Endothelial cell of umbilical vein (primary cell): Measurements from ENCODE around the gene NMNAT3. TPM values are rescaled to one million over a fixed set of nuclear protein-coding genes. Genes with fewer than 3 reads are reported as not detected.
A peak's percentile ranks its signal among the peaks of the same experiment; 100 is the strongest.

ENCODE experiments used
- BruUV-seq: library from RNA; stranded (reverse); fragments of 400-500 nt; replicated peaks from 2 replicates; lab custom pipeline; 2021; lab: Mats Ljungman, UMichigan
- CTCF ChIA-PET: fragments of 300-600, 350-600 bp; sonication (Branson Sonifier 250); formaldehyde crosslinking; loops from one replicate; lab custom pipeline; 2021; ENCODE audit warnings: antibody characterized with exemption, inconsistent platforms; lab: Charles Lee
- POLR2A ChIA-PET: fragments of 300-600, 350-600 bp; sonication (Branson Sonifier 250); formaldehyde crosslinking; loops from one replicate; lab custom pipeline; 2021; ENCODE audit warnings: antibody characterized with exemption, inconsistent platforms; lab: Charles Lee
- DNase-seq: peaks from one replicate; pipeline ENCODE4 v3.0.0-alpha.2; 2011; ENCODE audit warnings: low read depth, low spot score
- FAIRE-seq: peaks from 2 replicates; lab custom pipeline; 2011; peaks lifted over from hg19 to GRCh38; lab: Jason Lieb, UNC
- H2AFZ ChIP-seq: 2 replicates; pipeline ENCODE4 v1.6.0; 2012; ENCODE audit warnings: low read depth, low read length, control low read depth, inconsistent platforms
- H3K27ac ChIP-seq: 2 replicates; pipeline ENCODE4 v1.5.1; 2011; ENCODE audit warnings: low read depth, mild to moderate bottlenecking, control low read depth, low read length, moderate library complexity; ENCODE audit not compliant: insufficient read depth
- H3K27me3 ChIP-seq, 2 experiments: 2 replicates each; pipeline versions ENCODE4 v1.6.0 to v1.6.1; 2011; ENCODE audit warnings: low read length in 2 of 2, mixed read lengths in 1 of 2; ENCODE audit not compliant: control insufficient read depth in 2 of 2, insufficient read depth in 2 of 2
- H3K36me3 ChIP-seq, 2 experiments: 2 replicates in 1 of 2; 3 replicates in 1 of 2; pipeline ENCODE4 v1.5.1; 2011; ENCODE audit warnings: low read length in 2 of 2, mild to moderate bottlenecking in 1 of 2, moderate library complexity in 1 of 2; ENCODE audit not compliant: control insufficient read depth in 2 of 2, insufficient read depth in 2 of 2; ENCODE audit errors: extremely low read depth in 1 of 2
- H3K4me1 ChIP-seq: 3 replicates; pipeline ENCODE4 v1.5.1; 2011; ENCODE audit warnings: mild to moderate bottlenecking, low read length; ENCODE audit not compliant: control insufficient read depth, insufficient read depth; ENCODE audit errors: extremely low read depth
- H3K4me2 ChIP-seq: 2 replicates; pipeline ENCODE4 v1.6.1; 2011; ENCODE audit warnings: low read length, control low read depth, mixed read lengths; ENCODE audit not compliant: insufficient read depth
- H3K4me3 ChIP-seq, 3 experiments: fragments of 200-600 bp in 1 of 3; sonication (generic), shearing (Covaris generic) in 1 of 3; replicated peaks in 1 of 3; 2 replicates each; pipeline ENCODE4 v1.5.1; 2011 to 2016; ENCODE audit warnings: control low read depth in 3 of 3, low read length in 3 of 3, mild to moderate bottlenecking in 2 of 3, inconsistent platforms in 1 of 3, low read depth in 1 of 3, moderate library complexity in 1 of 3; ENCODE audit not compliant: insufficient read depth in 1 of 3
- H3K79me2 ChIP-seq: 2 replicates; pipeline ENCODE4 v1.6.0; 2012; ENCODE audit warnings: low read length, inconsistent platforms; ENCODE audit not compliant: control insufficient read depth, insufficient read depth
- H3K9ac ChIP-seq: replicated peaks from 2 replicates; pipeline ENCODE3; 2011; ENCODE audit warnings: low read length, control low read depth; ENCODE audit not compliant: insufficient read depth; ENCODE audit errors: extremely low read depth
- H3K9me1 ChIP-seq: replicated peaks from 3 replicates; pipeline ENCODE4 v1.6.0; 2011; ENCODE audit warnings: mild to moderate bottlenecking, low read length; ENCODE audit not compliant: control insufficient read depth, insufficient read depth; ENCODE audit errors: extremely low read depth
- H3K9me3 ChIP-seq: replicated peaks from 2 replicates; pipeline ENCODE4 v1.5.1; 2012; ENCODE audit warnings: low read length, inconsistent platforms; ENCODE audit not compliant: control insufficient read depth, insufficient read depth
- H4K20me1 ChIP-seq: replicated peaks from 2 replicates; pipeline ENCODE3; 2011; ENCODE audit warnings: mild to moderate bottlenecking, low read length; ENCODE audit not compliant: control insufficient read depth, insufficient read depth; ENCODE audit errors: extremely low read depth
- CTCF ChIP-seq, 2 donors: IDR thresholded peaks; 1 replicate in 1 of 2; 2 replicates in 1 of 2; pipeline ENCODE4 v1.5.1; 2011; ENCODE audit warnings: low read length in 2 of 2, mild to moderate bottlenecking in 2 of 2, moderate library complexity in 2 of 2, control low read depth in 1 of 2, inconsistent platforms in 1 of 2, low read depth in 1 of 2; ENCODE audit not compliant: insufficient read depth in 1 of 2; ENCODE audit errors: extremely low read depth in 1 of 2
- EZH2 ChIP-seq: IDR thresholded peaks from 2 replicates; pipeline ENCODE4 v1.6.1; 2012; ENCODE audit warnings: borderline replicate concordance, low read depth, mild to moderate bottlenecking, moderate library complexity, low read length, inconsistent platforms; ENCODE audit not compliant: severe bottlenecking
- FOS ChIP-seq: IDR thresholded peaks from 2 replicates; pipeline ENCODE4 v1.6.1; 2011; ENCODE audit warnings: mild to moderate bottlenecking, low read length, moderate library complexity, borderline replicate concordance; ENCODE audit not compliant: insufficient read depth
- GATA2 ChIP-seq: IDR thresholded peaks from 2 replicates; pipeline ENCODE4 v1.7.0; 2011; ENCODE audit warnings: low read depth, mild to moderate bottlenecking, moderate library complexity, mixed read lengths, low read length; ENCODE audit not compliant: insufficient read length, insufficient read depth
- JUN ChIP-seq: IDR thresholded peaks from 2 replicates; pipeline ENCODE4 v1.6.1; 2011; ENCODE audit warnings: borderline replicate concordance, low read depth; ENCODE audit not compliant: insufficient read length, insufficient read depth
- MAX ChIP-seq: IDR thresholded peaks from 2 replicates; pipeline ENCODE4 v1.6.1; 2011; ENCODE audit not compliant: insufficient read depth, insufficient read length
- MYC ChIP-seq: IDR thresholded peaks from one replicate; pipeline ENCODE4 v1.6.1; 2011; ENCODE audit warnings: mild to moderate bottlenecking, low read depth, low read length
- POLR2A ChIP-seq: IDR thresholded peaks from 2 replicates; pipeline ENCODE4 v1.6.1; 2012; ENCODE audit warnings: low read depth, mild to moderate bottlenecking, control low read depth, low read length
- POLR2AphosphoS5 ChIP-seq: IDR thresholded peaks from 2 replicates; pipeline ENCODE4 v1.6.1; 2012; ENCODE audit warnings: low read depth, mild to moderate bottlenecking, control low read depth, low read length, moderate library complexity; ENCODE audit not compliant: insufficient read depth
- dilution Hi-C: fragments of 300-500 bp; cut with MboI; formaldehyde crosslinking; loops from one replicate; pipeline ENCODE4 v1.15.0; 2019; ENCODE audit warnings: low sequenced_read_pairs; ENCODE audit not compliant: extremely low pct_ligation_motif_present
- intact Hi-C: fragments of 100-400 bp; cut with micrococcal nuclease; formaldehyde crosslinking; loops from one replicate; pipeline ENCODE4 v1.10.0; 2022
- polyA plus RNA-seq, 4 experiments: library from polyadenylated mRNA; depleted of rRNA in 3 of 4; stranded (reverse) in 3 of 4; unstranded in 1 of 4; fragments of >200 nt; gene quantifications; 2 replicates each; pipeline versions ENCODE4 v1.2.1 to v1.2.3, GENCODE V29; 2011 to 2012; ENCODE audit warnings: missing spikeins in 1 of 4
- total RNA-seq: library from RNA; stranded (reverse); gene quantifications from 2 replicates; pipeline ENCODE4 v1.2.3, GENCODE V29; 2021

The NMNAT3 gene
- total and polyA plus RNA-seq, 2 donors (not counting 3 experiments of a cell fraction or from before 2014, with no cell fraction given), result 0.59 to 0.60 TPM

- H3K9ac ChIP-seq, result no peak overlapping the region
- H3K36me3 ChIP-seq, result no peaks in the 10 kb centered on the region
- BruUV-seq, result no TSS peak
- H3K27ac ChIP-seq, result no peak overlapping the region
- no peaks in the 10 kb centered on the region for H3K79me2 ChIP-seq
- no peaks in the 10 kb centered on the region for H3K4me1 ChIP-seq
- ChIA-PET CTCF (no interaction called here), POLR2A (no interaction called here)
- no peaks in the 10 kb centered on the region for H3K9me3 ChIP-seq
- H3K4me2 ChIP-seq, result no peak overlapping the region
- intact Hi-C loops, result no loop called here
- H3K27me3 ChIP-seq, result peaks cover 0 to 1% of the 10 kb centered on the region in 2 experiments
- no peaks in the 10 kb centered on the region for H4K20me1 ChIP-seq
- DNase-seq (no peak), FAIRE-seq (no peak)
- no peak overlapping the region for H3K4me3 ChIP-seq
- H2AFZ ChIP-seq, result no peak overlapping the region
- dilution Hi-C loops, result no loop called here
- no peaks in the 10 kb centered on the region for H3K9me1 ChIP-seq
- no peak for TF ChIP-seq GATA2
- no peak for TF ChIP-seq POLR2AphosphoS5
- no peak for TF ChIP-seq MAX
Observed at GRCh38 chr3:139530717-139531116, 147.1 kb downstream of the NMNAT3 start.

GRCh38 chr3:139529662-139530061 lies 148.1 kb downstream of the NMNAT3 start:
- intact Hi-C loops (loop anchor here (10.0 kb wide), 1 partner anchor 695 kb away; no protein-coding TSS in a partner anchor), dilution Hi-C loops (no loop called here)
- TF ChIP-seq MYC (no peak), MAX (no peak), JUN (no peak), EZH2 (no peak), POLR2A (no peak), POLR2AphosphoS5 (no peak), FOS (no peak), GATA2 (no peak), CTCF (IDR thresholded peaks at IDR 0.05; ENCODE audit: extremely low read depth in 1 of 2, insufficient read depth in 1 of 2, low read depth in 1 of 2, low read length in 2 of 2) (no peak)
- DNase-seq, result peak; percentile 21
- Histone ChIP-seq H3K9ac (no peak overlapping the region), H4K20me1 (no peaks in the 10 kb centered on the region), H3K4me2 (no peak overlapping the region), H3K79me2 (no peaks in the 10 kb centered on the region), H2AFZ (no peak overlapping the region), H3K9me1 (no peaks in the 10 kb centered on the region), H3K4me1 (no peaks in the 10 kb centered on the region), H3K9me3 (no peaks in the 10 kb centered on the region), H3K36me3 (no peaks in the 10 kb centered on the region), H3K27ac (no peak overlapping the region), H3K4me3 (no peak overlapping the region), H3K27me3 (peaks cover 0 to 1% of the 10 kb centered on the region in 2 experiments)
- BruUV-seq, result no TSS peak
- ChIA-PET CTCF (no interaction called here), POLR2A (no interaction called here)
- no peak for FAIRE-seq
